Activated naive CD8-positive, alpha-beta T cell treated with anti-CD3 and anti-CD28 coated beads, Interleukin-2, amount 50 U/mL, for 24 hours (primary cell): ENCODE measurements around the gene SEMA3G.

Experiments
- ATAC-seq: fragments of 150-1000 bp; cut with Tn5 transposase; one replicate; pipeline ENCODE4 v1.10.0; 2021
- DNase-seq: peaks from one replicate; pipeline ENCODE4 v3.0.0; 2021
- H3K27ac Mint-ChIP-seq: one replicate; pipeline ENCODE4 v1.8.0; 2021; ENCODE audit warnings: mild to moderate bottlenecking, mixed read lengths
- H3K27me3 Mint-ChIP-seq: one replicate; pipeline ENCODE4 v1.8.0; 2021; ENCODE audit warnings: mixed read lengths
- H3K36me3 Mint-ChIP-seq: one replicate; pipeline ENCODE4 v1.8.0; 2021; ENCODE audit warnings: low read depth, mixed read lengths
- H3K4me1 Mint-ChIP-seq: one replicate; pipeline ENCODE4 v1.8.0; 2021; ENCODE audit warnings: mixed read lengths
- H3K4me3 Mint-ChIP-seq: one replicate; pipeline ENCODE4 v1.8.0; 2021; ENCODE audit warnings: mild to moderate bottlenecking, moderate library complexity, mixed read lengths
- H3K9me3 Mint-ChIP-seq: one replicate; pipeline ENCODE4 v1.8.0; 2021; ENCODE audit warnings: mixed read lengths

The SEMA3G gene

GRCh38 chr3:52452570-52453221 is 7.8 kb upstream of the SEMA3G start:
- peaks cover 33% of the 10 kb centered on the region for H3K4me1 Mint-ChIP-seq
- DNase-seq = no peak
- H3K27ac Mint-ChIP-seq = no peak overlapping the region
- no peaks in the 10 kb centered on the region for H3K27me3 Mint-ChIP-seq
- ATAC-seq = no peak
- H3K9me3 Mint-ChIP-seq = no peaks in the 10 kb centered on the region
- H3K4me3 Mint-ChIP-seq = no peak overlapping the region
- H3K36me3 Mint-ChIP-seq = peaks cover 4% of the 10 kb centered on the region

GRCh38 chr3:52452126-52452525 is 7.2 kb upstream of the SEMA3G start:
- H3K4me3 Mint-ChIP-seq = no peak overlapping the region
- H3K4me1 Mint-ChIP-seq = peaks cover 28% of the 10 kb centered on the region
- no peaks in the 10 kb centered on the region for H3K9me3 Mint-ChIP-seq
- H3K27me3 Mint-ChIP-seq = no peaks in the 10 kb centered on the region
- no peaks in the 10 kb centered on the region for H3K36me3 Mint-ChIP-seq
- no peak overlapping the region for H3K27ac Mint-ChIP-seq
- ATAC-seq (no peak), DNase-seq (no peak)

GRCh38 chr3:52451237-52452083 is 6.6 kb upstream of the SEMA3G start:
- H3K27ac Mint-ChIP-seq = no peak overlapping the region

GRCh38 chr3:52450489-52451236 is 5.8 kb upstream of the SEMA3G start:
- DNase-seq (no peak), ATAC-seq (no peak)
- no peak overlapping the region for H3K27ac Mint-ChIP-seq
- H3K4me3 Mint-ChIP-seq = no peak overlapping the region
- no peaks in the 10 kb centered on the region for H3K36me3 Mint-ChIP-seq
- H3K27me3 Mint-ChIP-seq = no peaks in the 10 kb centered on the region
- H3K9me3 Mint-ChIP-seq = no peaks in the 10 kb centered on the region
- peaks cover 17% of the 10 kb centered on the region for H3K4me1 Mint-ChIP-seq

More at GRCh38 chr3:52451237-52452083, 6.6 kb upstream of the SEMA3G start:
- no peak for ATAC-seq
- peaks cover 22% of the 10 kb centered on the region for H3K4me1 Mint-ChIP-seq
- no peak overlapping the region for H3K4me3 Mint-ChIP-seq
- no peaks in the 10 kb centered on the region for H3K9me3 Mint-ChIP-seq
- H3K27me3 Mint-ChIP-seq = no peaks in the 10 kb centered on the region
- no peak for DNase-seq
- H3K36me3 Mint-ChIP-seq = no peaks in the 10 kb centered on the region

- DNase-seq (no peak), ATAC-seq (no peak)
- Mint-ChIP-seq H3K4me3 (no peak overlapping the region), H3K9me3 (no peaks in the 10 kb centered on the region), H3K27me3 (no peaks in the 10 kb centered on the region), H3K4me1 (peaks cover 5% of the 10 kb centered on the region), H3K36me3 (no peaks in the 10 kb centered on the region), H3K27ac (no peak overlapping the region)
Observed at GRCh38 chr3:52447512-52448355, 2.8 kb upstream of the SEMA3G start.

- ATAC-seq (peak; percentile 50), DNase-seq (peak; percentile 80)
- H3K9me3 Mint-ChIP-seq = no peaks in the 10 kb centered on the region
- no peaks in the 10 kb centered on the region for H3K27me3 Mint-ChIP-seq
- no peak overlapping the region for H3K27ac Mint-ChIP-seq
- peaks cover 5% of the 10 kb centered on the region for H3K4me1 Mint-ChIP-seq
- no peaks in the 10 kb centered on the region for H3K36me3 Mint-ChIP-seq
- no peak overlapping the region for H3K4me3 Mint-ChIP-seq
Observed at GRCh38 chr3:52446631-52447511, 2.0 kb upstream of the SEMA3G start.

GRCh38 chr3:52446042-52446441 is 1.1 kb upstream of the SEMA3G start:
- H3K27ac Mint-ChIP-seq = no peak overlapping the region
- no peak overlapping the region for H3K4me3 Mint-ChIP-seq
- ATAC-seq (no peak), DNase-seq (no peak)
- peaks cover 5% of the 10 kb centered on the region for H3K4me1 Mint-ChIP-seq
- H3K9me3 Mint-ChIP-seq = no peaks in the 10 kb centered on the region
- H3K27me3 Mint-ChIP-seq = no peaks in the 10 kb centered on the region
- no peaks in the 10 kb centered on the region for H3K36me3 Mint-ChIP-seq

GRCh38 chr3:52443791-52444687 is 864 bp downstream of the SEMA3G start:
- no peaks in the 10 kb centered on the region for H3K36me3 Mint-ChIP-seq
- DNase-seq = no peak
- H3K27ac Mint-ChIP-seq = no peak overlapping the region

GRCh38 chr3:52443268-52443610 is 1.7 kb downstream of the SEMA3G start:
- no peak overlapping the region for H3K4me3 Mint-ChIP-seq
- H3K9me3 Mint-ChIP-seq = no peaks in the 10 kb centered on the region
- DNase-seq (no peak), ATAC-seq (no peak)
- H3K27me3 Mint-ChIP-seq = no peaks in the 10 kb centered on the region
- no peak overlapping the region for H3K27ac Mint-ChIP-seq
- no peaks in the 10 kb centered on the region for H3K36me3 Mint-ChIP-seq
- H3K4me1 Mint-ChIP-seq = peaks cover 5% of the 10 kb centered on the region

More at GRCh38 chr3:52443791-52444687, 864 bp downstream of the SEMA3G start:
- H3K9me3 Mint-ChIP-seq = no peaks in the 10 kb centered on the region
- H3K27me3 Mint-ChIP-seq = no peaks in the 10 kb centered on the region
- ATAC-seq = no peak
- H3K4me1 Mint-ChIP-seq = peaks cover 5% of the 10 kb centered on the region
- H3K4me3 Mint-ChIP-seq = no peak overlapping the region

- Mint-ChIP-seq H3K4me1 (peaks cover 5% of the 10 kb centered on the region), H3K27me3 (no peaks in the 10 kb centered on the region), H3K4me3 (no peak overlapping the region), H3K36me3 (no peaks in the 10 kb centered on the region), H3K27ac (no peak overlapping the region), H3K9me3 (no peaks in the 10 kb centered on the region)
- no peak for ATAC-seq
- no peak for DNase-seq
Observed at GRCh38 chr3:52442409-52443267, 2.3 kb downstream of the SEMA3G start.

- Mint-ChIP-seq H3K27me3 (no peaks in the 10 kb centered on the region), H3K4me3 (no peak overlapping the region), H3K9me3 (no peaks in the 10 kb centered on the region), H3K4me1 (peaks cover 5% of the 10 kb centered on the region), H3K36me3 (no peaks in the 10 kb centered on the region), H3K27ac (no peak overlapping the region)
- ATAC-seq = no peak
- no peak for DNase-seq
Observed at GRCh38 chr3:52441772-52442332, 3.1 kb downstream of the SEMA3G start.
